Effector memory CD8-positive, alpha-beta T cell (primary cell): ENCODE results near the gene SSBP3.
"Not testable (repeated sequence)": the region's sequence is repeated elsewhere in the genome, so short reads cannot be mapped to it uniquely, and the experiment has no call there.

Experiments
- ATAC-seq: fragments of 150-1000 bp; cut with Tn5 transposase; replicated peaks from 2 replicates; pipeline ENCODE4 v1.10.0; 2021; ENCODE audit warnings: mild to moderate bottlenecking, moderate library complexity
- DNase-seq, 3 experiments: peaks; one replicate each; pipeline ENCODE4 v3.0.0; 2021
- H3K27ac Mint-ChIP-seq, 2 donors: one replicate each; pipeline ENCODE4 v1.8.0; 2022; ENCODE audit warnings: mild to moderate bottlenecking in 2 of 2, mixed read lengths in 2 of 2, moderate library complexity in 2 of 2
- H3K27me3 Mint-ChIP-seq, 2 donors: one replicate each; pipeline ENCODE4 v1.8.0; 2022; ENCODE audit warnings: mixed read lengths in 2 of 2
- H3K36me3 Mint-ChIP-seq: one replicate; pipeline ENCODE4 v1.8.0; 2022; ENCODE audit warnings: mild to moderate bottlenecking, moderate library complexity, mixed read lengths; ENCODE audit not compliant: insufficient read depth
- H3K4me1 Mint-ChIP-seq, 2 donors: one replicate each; pipeline ENCODE4 v1.8.0; 2022; ENCODE audit warnings: low read depth in 2 of 2, mixed read lengths in 2 of 2
- H3K4me3 Mint-ChIP-seq, 2 donors: one replicate each; pipeline ENCODE4 v1.8.0; 2022; ENCODE audit warnings: mild to moderate bottlenecking in 2 of 2, mixed read lengths in 2 of 2, moderate library complexity in 2 of 2
- H3K9me3 Mint-ChIP-seq, 2 donors: one replicate each; pipeline ENCODE4 v1.8.0; 2022; ENCODE audit warnings: mixed read lengths in 2 of 2

The SSBP3 gene

GRCh38 chr1:54397090-54397591 is 9.1 kb downstream of the SSBP3 start:
- H3K9me3 Mint-ChIP-seq, result no peaks in the 10 kb centered on the region
- DNase-seq (no peak), ATAC-seq (no peak)
- no peaks in the 10 kb centered on the region for H3K27me3 Mint-ChIP-seq
- peaks cover 56 to 57% of the 10 kb centered on the region in 2 donors for H3K4me1 Mint-ChIP-seq
- peak overlapping the region in 1 of 2 donors; percentile 80 for H3K27ac Mint-ChIP-seq
- peak overlapping the region in 1 of 2 donors; percentile 4 for H3K4me3 Mint-ChIP-seq
- peaks cover 75% of the 10 kb centered on the region for H3K36me3 Mint-ChIP-seq

DNA sequence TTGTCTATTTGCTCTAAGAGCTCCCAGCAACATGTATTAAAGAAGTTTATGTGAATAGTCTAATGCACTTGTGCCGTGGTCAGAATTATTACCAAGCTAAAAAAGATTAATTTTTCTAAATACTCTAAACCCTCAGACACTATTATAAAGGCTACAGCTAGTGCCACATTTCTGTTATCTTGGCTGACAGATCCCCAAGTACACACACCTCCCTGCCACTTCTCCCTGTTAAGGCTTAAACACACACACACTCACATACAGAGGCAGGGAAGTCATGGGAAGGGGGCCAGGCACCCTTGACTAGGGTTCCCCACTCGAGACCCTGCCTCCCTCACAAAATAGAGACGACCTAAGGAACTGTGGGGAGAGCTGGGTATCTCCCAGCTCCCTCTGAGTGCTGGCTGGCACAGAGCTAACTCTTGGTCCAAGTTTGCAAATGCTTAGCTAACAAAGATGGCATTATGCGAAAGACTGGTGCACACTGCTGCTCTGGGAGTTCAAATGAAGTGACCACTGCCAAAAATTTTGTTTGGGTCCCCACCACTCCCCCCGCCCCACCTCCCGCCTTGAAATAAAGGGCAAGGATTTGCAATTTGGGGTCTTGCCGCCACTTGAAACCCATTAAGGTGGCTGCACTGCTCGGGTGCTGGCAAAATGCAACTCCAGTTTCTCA is 9.8 kb downstream of the SSBP3 start:
- H3K9me3 Mint-ChIP-seq, result no peaks in the 10 kb centered on the region
- DNase-seq (no peak), ATAC-seq (no peak)
- no peaks in the 10 kb centered on the region for H3K27me3 Mint-ChIP-seq
- H3K4me3 Mint-ChIP-seq, result no peak overlapping the region
- peaks cover 73% of the 10 kb centered on the region for H3K36me3 Mint-ChIP-seq
- H3K4me1 Mint-ChIP-seq, result peaks cover 49 to 54% of the 10 kb centered on the region in 2 donors
- no peak overlapping the region for H3K27ac Mint-ChIP-seq

GRCh38 chr1:54395281-54395934 is 10.8 kb downstream of the SSBP3 start:
- Mint-ChIP-seq H3K36me3 (peaks cover 73% of the 10 kb centered on the region), H3K9me3 (no peaks in the 10 kb centered on the region), H3K27me3 (no peaks in the 10 kb centered on the region), H3K4me1 (peaks cover 40 to 53% of the 10 kb centered on the region in 2 donors), H3K4me3 (no peak overlapping the region), H3K27ac (peak overlapping the region in 1 of 2 donors; percentile 44)
- ATAC-seq (no peak), DNase-seq (no peak)

GRCh38 chr1:54394104-54394503 is 12.1 kb downstream of the SSBP3 start:
- ATAC-seq, result no peak
- no peak overlapping the region for H3K4me3 Mint-ChIP-seq
- no peak for DNase-seq
- H3K27me3 Mint-ChIP-seq, result no peaks in the 10 kb centered on the region
- H3K36me3 Mint-ChIP-seq, result peaks cover 69% of the 10 kb centered on the region
- H3K9me3 Mint-ChIP-seq, result no peaks in the 10 kb centered on the region
- H3K27ac Mint-ChIP-seq, result no peak overlapping the region
- H3K4me1 Mint-ChIP-seq, result peaks cover 31 to 46% of the 10 kb centered on the region in 2 donors

GRCh38 chr1:54392401-54392800 is 13.8 kb downstream of the SSBP3 start:
- Mint-ChIP-seq H3K4me3 (no peak overlapping the region), H3K27ac (no peak overlapping the region)

GRCh38 chr1:54391450-54392209 is 14.6 kb downstream of the SSBP3 start:
- ATAC-seq, result no peak

More at GRCh38 chr1:54392401-54392800, 13.8 kb downstream of the SSBP3 start:
- H3K9me3 Mint-ChIP-seq, result no peaks in the 10 kb centered on the region
- H3K36me3 Mint-ChIP-seq, result peaks cover 56% of the 10 kb centered on the region
- DNase-seq, result no peak
- H3K27me3 Mint-ChIP-seq, result no peaks in the 10 kb centered on the region
- no peak for ATAC-seq
- H3K4me1 Mint-ChIP-seq, result peaks cover 32 to 53% of the 10 kb centered on the region in 2 donors

GRCh38 chr1:54390655-54391054 is 15.5 kb downstream of the SSBP3 start:
- Mint-ChIP-seq H3K27me3 (no peaks in the 10 kb centered on the region), H3K4me1 (peaks cover 29 to 56% of the 10 kb centered on the region in 2 donors), H3K4me3 (no peak overlapping the region), H3K9me3 (no peaks in the 10 kb centered on the region), H3K27ac (peak overlapping the region in 1 of 2 donors; percentile 2), H3K36me3 (peaks cover 45% of the 10 kb centered on the region)
- no peak for ATAC-seq
- DNase-seq, result no peak

More at GRCh38 chr1:54391450-54392209, 14.6 kb downstream of the SSBP3 start:
- H3K27ac Mint-ChIP-seq, result no peak overlapping the region
- H3K4me3 Mint-ChIP-seq, result no peak overlapping the region
- H3K4me1 Mint-ChIP-seq, result peaks cover 31 to 57% of the 10 kb centered on the region in 2 donors
- H3K27me3 Mint-ChIP-seq, result no peaks in the 10 kb centered on the region
- no peaks in the 10 kb centered on the region for H3K9me3 Mint-ChIP-seq
- DNase-seq, result no peak
- peaks cover 53% of the 10 kb centered on the region for H3K36me3 Mint-ChIP-seq

GRCh38 chr1:54389608-54390007 is 16.6 kb downstream of the SSBP3 start:
- peak overlapping the region in 1 of 2 donors; percentile 2 for H3K27ac Mint-ChIP-seq
- not testable (repeated sequence) for DNase-seq, H3K4me3 Mint-ChIP-seq, ATAC-seq, H3K9me3 Mint-ChIP-seq, H3K27me3 Mint-ChIP-seq
- H3K4me1 Mint-ChIP-seq, result peaks cover 30 to 58% of the 10 kb centered on the region in 2 donors
- peaks cover 38% of the 10 kb centered on the region for H3K36me3 Mint-ChIP-seq

- peaks cover 37 to 54% of the 10 kb centered on the region in 2 donors for H3K4me1 Mint-ChIP-seq
Measured at GRCh38 chr1:54387419-54387818, 18.8 kb downstream of the SSBP3 start.

DNA sequence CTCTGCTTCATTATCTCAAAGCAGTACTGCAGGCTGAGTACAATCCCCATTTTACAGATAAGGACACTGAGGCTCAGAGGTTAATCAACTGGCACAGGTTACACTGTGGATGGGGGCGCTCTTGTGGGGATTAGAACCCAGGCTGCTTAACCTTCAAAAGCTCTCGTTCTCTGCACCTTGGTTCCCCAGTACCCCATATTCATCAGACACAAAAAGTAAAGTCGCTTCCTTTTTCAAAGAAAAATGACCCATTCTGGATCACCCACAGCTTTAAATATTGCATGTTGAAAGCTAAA is 20.5 kb downstream of the SSBP3 start:
- no peaks in the 10 kb centered on the region for H3K27me3 Mint-ChIP-seq
- peaks cover 48 to 51% of the 10 kb centered on the region in 2 donors for H3K4me1 Mint-ChIP-seq
- peak overlapping the region in 1 of 2 donors; percentile 0 for H3K27ac Mint-ChIP-seq
- DNase-seq (no peak), ATAC-seq (no peak)
- no peak overlapping the region for H3K4me3 Mint-ChIP-seq
- H3K36me3 Mint-ChIP-seq, result peaks cover 33% of the 10 kb centered on the region
- no peaks in the 10 kb centered on the region for H3K9me3 Mint-ChIP-seq

More at GRCh38 chr1:54387419-54387818, 18.8 kb downstream of the SSBP3 start:
- Mint-ChIP-seq H3K36me3 (peaks cover 28% of the 10 kb centered on the region), H3K27me3 (no peaks in the 10 kb centered on the region), H3K9me3 (no peaks in the 10 kb centered on the region), H3K4me3 (no peak overlapping the region), H3K27ac (peak overlapping the region in 1 of 2 donors; percentile 32)
- ATAC-seq, result no peak
- no peak for DNase-seq

DNA sequence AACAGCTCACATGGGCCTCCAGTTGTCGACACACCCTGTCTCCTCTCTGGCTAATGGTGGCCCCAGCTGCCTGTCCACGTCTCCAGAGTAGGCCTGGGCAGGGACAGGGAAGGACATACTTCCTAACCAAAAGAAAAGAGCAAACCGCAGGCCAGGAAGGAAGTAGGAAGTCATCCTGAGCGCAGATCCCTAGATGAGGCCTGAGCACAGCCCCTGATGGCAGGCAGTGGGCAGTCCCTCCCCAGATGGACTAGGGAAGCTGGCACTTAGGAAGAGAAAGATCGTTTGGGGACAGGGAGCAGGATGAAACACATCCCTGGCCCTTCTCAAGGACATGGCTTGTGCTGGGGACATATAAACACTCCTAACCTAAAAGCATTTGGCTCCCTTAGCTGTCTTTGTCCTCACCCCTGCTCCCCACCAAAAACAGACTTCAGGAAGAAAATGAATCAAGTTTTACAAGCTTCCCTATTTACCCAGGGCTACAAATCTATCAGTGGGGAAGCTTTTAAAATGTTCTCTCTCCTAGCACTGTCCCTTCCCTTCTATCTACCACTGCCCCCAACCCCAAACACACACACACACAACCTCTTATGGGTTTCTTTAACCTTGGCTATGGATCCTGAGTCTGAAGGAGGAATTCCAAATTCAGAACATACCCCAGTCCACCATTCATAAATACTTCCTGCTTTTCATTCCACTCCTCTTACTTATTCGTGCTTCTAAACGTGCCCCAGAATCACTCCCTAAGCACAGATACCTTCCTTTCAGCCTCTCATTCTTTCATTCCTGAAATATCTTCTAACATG is 21.1 kb downstream of the SSBP3 start:
- no peaks in the 10 kb centered on the region for H3K27me3 Mint-ChIP-seq
- ATAC-seq, result no peak
- H3K36me3 Mint-ChIP-seq, result peaks cover 38% of the 10 kb centered on the region
- DNase-seq, result no peak
- peak overlapping the region in 1 of 2 donors; percentile 0 for H3K27ac Mint-ChIP-seq
- H3K9me3 Mint-ChIP-seq, result no peaks in the 10 kb centered on the region
- H3K4me1 Mint-ChIP-seq, result peaks cover 51 to 54% of the 10 kb centered on the region in 2 donors
- H3K4me3 Mint-ChIP-seq, result no peak overlapping the region

GRCh38 chr1:54384471-54384870 is 21.7 kb downstream of the SSBP3 start:
- DNase-seq (no peak), ATAC-seq (no peak)
- H3K27me3 Mint-ChIP-seq, result no peaks in the 10 kb centered on the region
- no peak overlapping the region for H3K4me3 Mint-ChIP-seq
- H3K4me1 Mint-ChIP-seq, result peaks cover 54% of the 10 kb centered on the region in 2 donors
- peaks cover 37% of the 10 kb centered on the region for H3K36me3 Mint-ChIP-seq
- H3K9me3 Mint-ChIP-seq, result no peaks in the 10 kb centered on the region
- peak overlapping the region; percentile 0 to 82 for H3K27ac Mint-ChIP-seq

GRCh38 chr1:54381524-54381923 is 24.7 kb downstream of the SSBP3 start:
- no peaks in the 10 kb centered on the region for H3K9me3 Mint-ChIP-seq
- H3K4me3 Mint-ChIP-seq, result peak overlapping the region; percentile 40 to 53
- peaks cover 58% of the 10 kb centered on the region in 2 donors for H3K4me1 Mint-ChIP-seq
- peak overlapping the region; percentile 64 to 88 for H3K27ac Mint-ChIP-seq
- H3K27me3 Mint-ChIP-seq, result no peaks in the 10 kb centered on the region
- ATAC-seq, result no peak
- peaks cover 27% of the 10 kb centered on the region for H3K36me3 Mint-ChIP-seq
- DNase-seq, result no peak
